GM19023 (cell line): ENCODE measurements around the gene CDH20.

Source experiments
- ATAC-seq: cut with Tn5 transposase; IDR thresholded peaks from one replicate; pipeline ENCODE4 v1.9.1; 2021; ENCODE audit warnings: mild to moderate bottlenecking, moderate library complexity; ENCODE audit not compliant: unreplicated experiment

CDH20 gene

GRCh38 chr18:61503688-61504087 lies 170.5 kb downstream of the CDH20 start:
- ATAC-seq: no peak

- no peak for ATAC-seq
Observed at GRCh38 chr18:61528961-61529360, 195.7 kb downstream of the CDH20 start.

GRCh38 chr18:61530681-61531080 lies 197.5 kb downstream of the CDH20 start:
- no peak for ATAC-seq

GRCh38 chr18:61531182-61531581 lies 198.0 kb downstream of the CDH20 start:
- no peak for ATAC-seq

- no peak for ATAC-seq
Observed at GRCh38 chr18:61531891-61532290, 198.7 kb downstream of the CDH20 start.

- no peak for ATAC-seq
Observed at GRCh38 chr18:61535401-61535800, 202.2 kb downstream of the CDH20 start.

- no peak for ATAC-seq
Observed at GRCh38 chr18:61541673-61542072, 208.4 kb downstream of the CDH20 start.

- no peak for ATAC-seq
Observed at GRCh38 chr18:61542596-61542995, 209.4 kb downstream of the CDH20 start.

GRCh38 chr18:61543518-61543917 lies 210.3 kb downstream of the CDH20 start:
- ATAC-seq: no peak

- ATAC-seq: no peak
Observed at GRCh38 chr18:61544178-61544577, 210.9 kb downstream of the CDH20 start.

- no peak for ATAC-seq
Observed at GRCh38 chr18:61545281-61546245, 212.3 kb downstream of the CDH20 start.

- ATAC-seq: no peak
Observed at GRCh38 chr18:61546590-61546989, 213.4 kb downstream of the CDH20 start.

GRCh38 chr18:61549416-61549815 lies 216.2 kb downstream of the CDH20 start:
- no peak for ATAC-seq

GRCh38 chr18:61549889-61550288 lies 216.7 kb downstream of the CDH20 start:
- no peak for ATAC-seq

GRCh38 chr18:61551586-61551985 lies 218.4 kb downstream of the CDH20 start:
- peak; percentile 71 for ATAC-seq

GRCh38 chr18:61553045-61553659 lies 219.9 kb downstream of the CDH20 start:
- no peak for ATAC-seq

- ATAC-seq: no peak
Observed at GRCh38 chr18:61554117-61554776, 221.0 kb downstream of the CDH20 start.

GRCh38 chr18:61554946-61555361 lies 221.7 kb downstream of the CDH20 start:
- ATAC-seq: no peak

GRCh38 chr18:61556316-61556715 lies 223.1 kb downstream of the CDH20 start:
- ATAC-seq: no peak

- no peak for ATAC-seq
Observed at GRCh38 chr18:61556862-61557261, 223.6 kb downstream of the CDH20 start.

- ATAC-seq: no peak
Observed at GRCh38 chr18:61569176-61569892, 236.1 kb downstream of the CDH20 start.
